Vagina (tissue), 2 donors: ENCODE measurements around the gene LZTS2.

ENCODE experiments used
- CTCF ChIP-seq, 3 experiments: fragments of 450-650 bp in 2 of 3; fragments of 200-600 bp in 1 of 3; sonication (generic) in 1 of 3; IDR thresholded peaks; one replicate each; pipeline ENCODE4 v1.5.1; 2017 to 2019; ENCODE audit warnings: antibody characterized with exemption in 3 of 3, mild to moderate bottlenecking in 2 of 3, moderate library complexity in 2 of 3
- POLR2A ChIP-seq, 2 donors: fragments of 450-650 bp; IDR thresholded peaks; one replicate each; pipeline ENCODE4 v1.6.1; 2017; ENCODE audit warnings: antibody characterized with exemption in 2 of 2, mild to moderate bottlenecking in 2 of 2, moderate library complexity in 2 of 2

- TF ChIP-seq CTCF (IDR thresholded peaks at IDR 0.05) (no peak), POLR2A (IDR thresholded peaks at IDR 0.05) (no peak)
Measured at GRCh38 chr10:101056365-101057151, 57.0 kb downstream of the LZTS2 start.
